Osteoblast (primary cell): Measurements from ENCODE around the gene NUP50. TPM values are rescaled to one million over a fixed set of nuclear protein-coding genes. Genes with fewer than 3 reads are reported as not detected.

Source experiments
- DNase-seq: peaks from one replicate; pipeline ENCODE4 v3.0.0; 2011; ENCODE audit warnings: low spot score, mixed read lengths; ENCODE audit not compliant: insufficient read length; ENCODE audit errors: missing footprints
- H2AFZ ChIP-seq: 2 replicates; pipeline ENCODE4 v1.6.0; 2011; ENCODE audit warnings: mild to moderate bottlenecking, low read length
- H3K27ac ChIP-seq: 2 replicates; pipeline ENCODE4 v1.5.1; 2011; ENCODE audit warnings: mild to moderate bottlenecking, low read depth, low read length, moderate library complexity
- H3K27me3 ChIP-seq: 2 replicates; pipeline ENCODE4 v1.6.0; 2012; ENCODE audit warnings: mild to moderate bottlenecking, control low read depth, inconsistent platforms, low read length, moderate library complexity; ENCODE audit not compliant: insufficient read depth
- H3K36me3 ChIP-seq: 2 replicates; pipeline ENCODE4 v1.5.1; 2011; ENCODE audit warnings: mild to moderate bottlenecking, low read length, control low read depth, moderate library complexity; ENCODE audit not compliant: insufficient read depth
- H3K4me1 ChIP-seq: 2 replicates; pipeline ENCODE4 v1.5.1; 2011; ENCODE audit warnings: mild to moderate bottlenecking, low read length, control low read depth, moderate library complexity; ENCODE audit not compliant: insufficient read depth
- H3K4me2 ChIP-seq: 2 replicates; pipeline ENCODE4 v1.6.0; 2011; ENCODE audit warnings: mild to moderate bottlenecking, low read length; ENCODE audit not compliant: insufficient read depth
- H3K4me3 ChIP-seq: fragments of 200-600 bp; sonication (generic); 3 replicates; pipeline ENCODE4 v1.5.1; 2012; ENCODE audit warnings: mild to moderate bottlenecking, low read length, inconsistent platforms; ENCODE audit not compliant: insufficient read depth
- H3K79me2 ChIP-seq: 2 replicates; pipeline ENCODE4 v1.6.0; 2012; ENCODE audit warnings: mild to moderate bottlenecking, low read length, control low read depth, inconsistent platforms; ENCODE audit not compliant: insufficient read depth
- H3K9me3 ChIP-seq: 2 replicates; pipeline ENCODE4 v1.5.1; 2011; ENCODE audit warnings: low read depth, low read length, control low read depth
- H4K20me1 ChIP-seq: 2 replicates; pipeline ENCODE4 v1.6.0; 2012; ENCODE audit warnings: mild to moderate bottlenecking, low read length, control low read depth; ENCODE audit not compliant: insufficient read depth
- CTCF ChIP-seq: IDR thresholded peaks from 2 replicates; pipeline ENCODE4 v1.5.1; 2011; ENCODE audit warnings: mild to moderate bottlenecking, low read depth, low read length, moderate library complexity; ENCODE audit errors: extremely low read depth
- total RNA-seq: library from RNA; depleted of rRNA; stranded (reverse); fragments of >200 nt; gene quantifications from 2 replicates; pipeline ENCODE4 v1.2.3, GENCODE V29; 2012

NUP50 gene
- total RNA-seq, 1 donor = 54.3 TPM

GRCh38 chr22:45159652-45160462, 3.9 kb upstream of the NUP50 start:
- DNase-seq = no peak
- H4K20me1 ChIP-seq = peaks cover 3% of the 10 kb centered on the region
- peak overlapping the region; percentile 89 for H3K27ac ChIP-seq
- no peaks in the 10 kb centered on the region for H3K27me3 ChIP-seq
- H3K36me3 ChIP-seq = peaks cover 20% of the 10 kb centered on the region
- peaks cover 39% of the 10 kb centered on the region for H3K4me1 ChIP-seq
- no peaks in the 10 kb centered on the region for H3K9me3 ChIP-seq
- no peak for TF ChIP-seq CTCF
- H2AFZ ChIP-seq = no peak overlapping the region
- peak overlapping the region; percentile 26 for H3K4me2 ChIP-seq
- no peak overlapping the region for H3K4me3 ChIP-seq
- H3K79me2 ChIP-seq = peaks cover 79% of the 10 kb centered on the region

- peaks cover 12% of the 10 kb centered on the region for H3K36me3 ChIP-seq
- peaks cover 44% of the 10 kb centered on the region for H3K4me1 ChIP-seq
- H4K20me1 ChIP-seq = peaks cover 3% of the 10 kb centered on the region
- H3K27ac ChIP-seq = peak overlapping the region; percentile 88
- DNase-seq = no peak
- H2AFZ ChIP-seq = no peak overlapping the region
- no peaks in the 10 kb centered on the region for H3K9me3 ChIP-seq
- no peaks in the 10 kb centered on the region for H3K27me3 ChIP-seq
- H3K4me2 ChIP-seq = peak overlapping the region; percentile 87
- peak overlapping the region; percentile 90 for H3K4me3 ChIP-seq
- TF ChIP-seq CTCF = no peak
- H3K79me2 ChIP-seq = peaks cover 84% of the 10 kb centered on the region
These were observed 1.2 kb upstream of the NUP50 start for GRCh38 chr22:45162531-45162930.

- Histone ChIP-seq H3K27ac (peak overlapping the region; percentile 88), H3K79me2 (peaks cover 84% of the 10 kb centered on the region)
- DNase-seq = peak; percentile 81
These were observed 650 bp upstream of the NUP50 start for GRCh38 chr22:45163099-45163450.

More at GRCh38 chr22:45163099-45163450, 650 bp upstream of the NUP50 start:
- H2AFZ ChIP-seq = peak overlapping the region; percentile 68
- TF ChIP-seq CTCF = no peak
- no peaks in the 10 kb centered on the region for H3K9me3 ChIP-seq
- peaks cover 41% of the 10 kb centered on the region for H3K4me1 ChIP-seq
- no peaks in the 10 kb centered on the region for H4K20me1 ChIP-seq
- H3K4me3 ChIP-seq = peak overlapping the region; percentile 90
- peaks cover 11% of the 10 kb centered on the region for H3K36me3 ChIP-seq
- H3K4me2 ChIP-seq = peak overlapping the region; percentile 87
- H3K27me3 ChIP-seq = no peaks in the 10 kb centered on the region
